Lower lobe of right lung (tissue), 2 donors: ENCODE results near the gene MYLK4. TPM values are rescaled to one million over a fixed set of nuclear protein-coding genes. Genes with fewer than 3 reads are reported as not detected.

ENCODE experiments used
- ATAC-seq, 2 donors: fragments of 200-7000 bp; cut with Tn5 transposase; one replicate each; pipeline ENCODE4 v1.9.1; 2020 to 2022; ENCODE audit warnings: mild to moderate bottlenecking in 2 of 2, moderate library complexity in 2 of 2
- DNase-seq: peaks from one replicate; pipeline ENCODE4 v3.0.0-alpha.2; 2020
- H3K27ac ChIP-seq: fragments of 200-600 bp; one replicate; pipeline ENCODE4 v1.8.0; 2022
- H3K27me3 ChIP-seq: fragments of 200-600 bp; one replicate; pipeline ENCODE4 v1.8.0; 2022; ENCODE audit warnings: low read depth
- H3K36me3 ChIP-seq: fragments of 200-600 bp; one replicate; pipeline ENCODE4 v1.8.0; 2022; ENCODE audit warnings: mild to moderate bottlenecking
- H3K4me1 ChIP-seq: fragments of 200-600 bp; one replicate; pipeline ENCODE4 v1.8.0; 2022
- H3K4me3 ChIP-seq: fragments of 200-600 bp; one replicate; pipeline ENCODE4 v1.8.0; 2022; ENCODE audit warnings: mild to moderate bottlenecking
- H3K9me3 ChIP-seq: fragments of 200-600 bp; one replicate; pipeline ENCODE4 v1.8.0; 2022
- CTCF ChIP-seq: fragments of 200-600 bp; IDR thresholded peaks from one replicate; pipeline ENCODE4 v1.8.0; 2022; ENCODE audit warnings: antibody characterized with exemption, mild to moderate bottlenecking
- intact Hi-C: fragments of 100-400 bp; cut with DNase I; formaldehyde crosslinking; loops from one replicate; pipeline ENCODE4 v1.11.0; 2022
- total RNA-seq: library from RNA; stranded (reverse); fragmentation: NEBNext Ultra II Directional; extraction: Animal tissue kit (Norgen Biotek cat#: 25700); gene quantifications from one replicate; pipeline ENCODE4 v1.2.1, GENCODE V29; 2021
- donor health status: DM: no; HTN: yes; CAD: no; lungs with severe emphysema.

MYLK4 gene
- total RNA-seq, 1 donor from 2014 or later: 0.56 TPM

- no peaks in the 10 kb centered on the region for H3K27me3 ChIP-seq
- no peak for TF ChIP-seq CTCF
- no peak overlapping the region for H3K4me3 ChIP-seq
- no peaks in the 10 kb centered on the region for H3K36me3 ChIP-seq
- H3K4me1 ChIP-seq: no peaks in the 10 kb centered on the region
- no peak overlapping the region for H3K27ac ChIP-seq
- intact Hi-C loops: no loop called here
- DNase-seq (no peak), ATAC-seq (no peak)
- H3K9me3 ChIP-seq: no peaks in the 10 kb centered on the region
Observed at GRCh38 chr6:2674857-2675256, 75.9 kb downstream of the MYLK4 start.

GRCh38 chr6:2669067-2669700 is 81.5 kb downstream of the MYLK4 start:
- no peak overlapping the region for H3K4me3 ChIP-seq
- H3K4me1 ChIP-seq: no peaks in the 10 kb centered on the region
- ATAC-seq (no peak), DNase-seq (no peak)
- no peak overlapping the region for H3K27ac ChIP-seq
- no peaks in the 10 kb centered on the region for H3K27me3 ChIP-seq
- H3K36me3 ChIP-seq: no peaks in the 10 kb centered on the region
- no peaks in the 10 kb centered on the region for H3K9me3 ChIP-seq
- no peak for TF ChIP-seq CTCF
- intact Hi-C loops: no loop called here

- Histone ChIP-seq H3K4me1 (no peaks in the 10 kb centered on the region), H3K27me3 (no peaks in the 10 kb centered on the region), H3K4me3 (no peak overlapping the region), H3K36me3 (no peaks in the 10 kb centered on the region), H3K9me3 (no peaks in the 10 kb centered on the region), H3K27ac (no peak overlapping the region)
- no peak for ATAC-seq
- no peak for TF ChIP-seq CTCF
- intact Hi-C loops: no loop called here
- DNase-seq: no peak
Observed at GRCh38 chr6:2667617-2668016, 83.1 kb downstream of the MYLK4 start.

GRCh38 chr6:2666906-2667575 is 83.7 kb downstream of the MYLK4 start:
- ATAC-seq: no peak

More at GRCh38 chr6:2666906-2667575, 83.7 kb downstream of the MYLK4 start:
- no peaks in the 10 kb centered on the region for H3K9me3 ChIP-seq
- DNase-seq: no peak
- no peaks in the 10 kb centered on the region for H3K27me3 ChIP-seq
- no peaks in the 10 kb centered on the region for H3K36me3 ChIP-seq
- H3K27ac ChIP-seq: no peak overlapping the region
- no peaks in the 10 kb centered on the region for H3K4me1 ChIP-seq
- intact Hi-C loops: no loop called here
- no peak overlapping the region for H3K4me3 ChIP-seq
- no peak for TF ChIP-seq CTCF
